ENCODE results near the gene FCGR3A. TPM values are rescaled to one million over a fixed set of nuclear protein-coding genes. Genes with fewer than 3 reads are reported as not detected.
"Not testable (repeated sequence)": the region's sequence is repeated elsewhere in the genome, so short reads cannot be mapped to it uniquely, and the experiment has no call there.

Gene FCGR3A
- total RNA-seq, 1 donor from 2014 or later, result 31.4 TPM

DNA sequence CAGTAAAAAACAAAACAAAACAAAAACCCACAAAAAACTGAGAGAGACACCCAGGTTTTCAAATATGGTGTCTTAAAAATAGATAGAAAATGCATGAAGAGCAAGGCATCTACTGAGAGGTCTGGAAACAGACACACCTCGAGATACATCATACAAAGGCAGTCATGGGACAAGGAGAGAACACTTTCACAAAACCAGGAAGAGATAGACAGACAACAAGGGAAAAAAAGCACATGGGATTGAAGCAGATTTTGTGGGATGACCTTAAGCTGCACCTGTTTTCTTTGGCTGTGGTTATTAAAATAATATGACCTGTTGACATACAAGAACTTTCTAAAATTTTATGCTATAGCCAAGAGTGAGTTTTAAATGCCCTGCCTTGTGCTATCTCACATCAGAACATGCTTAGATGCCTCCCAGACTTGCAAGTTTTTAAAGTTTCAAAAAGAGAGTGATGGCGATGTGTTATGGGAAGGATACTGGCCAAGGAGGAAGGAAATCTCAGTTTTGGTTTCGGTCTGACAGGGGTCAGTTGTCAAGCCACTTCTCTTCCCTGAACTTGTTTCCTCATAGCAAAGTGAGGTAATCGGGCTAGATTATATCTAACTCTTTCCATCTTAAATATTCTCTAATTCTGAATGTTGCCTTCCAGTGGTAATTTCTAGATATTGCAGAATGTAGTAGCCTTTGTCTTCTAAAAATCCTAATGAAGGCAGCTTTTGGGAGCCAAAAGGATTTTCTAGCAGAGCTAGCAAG is 11.5 kb upstream of the FCGR3A start:
- ATAC-seq, result peak; percentile 79
- intact Hi-C loops (cut with DNase I), result loop anchor here (10.0 kb wide), 1 partner anchor 184 kb away; the partner anchor contains the start of gene DUSP12
- DNase-seq (ENCODE audit: missing footprints), result not testable (repeated sequence)

DNA sequence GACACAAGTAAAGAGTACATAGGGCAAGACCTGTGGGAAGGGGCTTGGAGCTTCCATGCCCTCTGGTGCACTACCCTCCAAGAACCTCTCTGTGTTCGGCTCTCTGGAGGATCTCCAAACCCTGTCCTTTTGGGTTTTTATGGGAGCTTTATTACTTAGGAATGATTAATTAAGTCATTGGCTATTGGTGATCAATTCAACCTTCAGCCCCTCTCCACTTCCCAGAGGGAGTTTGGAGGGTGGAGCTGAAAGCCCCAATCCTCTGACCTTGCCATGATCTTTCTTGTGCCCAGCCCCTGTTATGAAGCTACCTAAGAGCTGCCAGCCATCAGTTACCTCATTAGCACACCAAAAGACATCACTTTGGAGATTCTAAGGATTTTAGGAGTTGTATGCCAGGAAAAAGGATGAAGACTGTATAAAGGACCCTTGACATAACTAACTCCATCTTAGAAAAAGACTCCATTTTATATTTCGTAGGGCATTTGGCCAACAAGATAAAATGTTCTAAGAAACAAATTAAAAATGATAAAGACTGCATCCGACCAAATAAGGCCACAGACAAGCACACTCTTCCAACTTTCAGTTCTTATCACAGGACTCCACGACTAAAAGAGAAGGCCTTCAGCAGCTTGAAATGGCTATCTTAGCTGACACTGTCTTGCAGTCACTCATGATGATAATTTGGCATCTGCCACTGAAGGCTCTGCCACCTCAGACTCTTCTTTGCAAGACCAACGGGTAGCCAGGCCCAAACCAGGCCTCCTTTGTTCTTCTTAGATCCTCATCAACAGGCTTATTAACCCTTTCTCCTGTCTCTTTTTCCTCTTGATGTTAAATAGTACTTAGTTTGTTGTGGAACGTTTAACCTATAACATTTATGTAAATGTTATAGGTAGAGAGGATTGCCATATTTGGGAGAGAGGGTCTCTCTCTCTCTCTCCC is 8.2 kb upstream of the FCGR3A start:
- intact Hi-C loops (cut with DNase I); ATAC-seq; DNase-seq (ENCODE audit: missing footprints): not testable (repeated sequence)

DNA sequence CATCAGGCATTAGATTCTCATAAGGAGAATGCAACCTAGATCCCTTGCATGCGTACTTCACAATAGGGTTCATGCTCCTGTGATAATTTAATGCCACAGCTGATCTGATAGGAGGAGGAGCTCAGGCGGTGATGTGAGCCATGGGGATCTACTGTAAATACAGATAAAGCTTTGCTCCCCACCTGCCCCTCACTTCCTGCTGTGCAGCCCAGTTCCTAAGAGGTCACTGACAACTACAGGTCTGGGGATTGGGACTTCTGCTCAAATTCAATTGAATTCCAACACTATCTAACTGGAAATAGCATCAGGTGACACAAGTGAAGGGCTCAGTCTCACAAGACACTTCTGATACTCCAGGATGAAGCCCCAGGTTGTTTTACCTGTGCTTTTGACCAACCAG is 7.4 kb upstream of the FCGR3A start:
- DNase-seq (ENCODE audit: missing footprints); intact Hi-C loops (cut with DNase I); ATAC-seq: not testable (repeated sequence)

DNA sequence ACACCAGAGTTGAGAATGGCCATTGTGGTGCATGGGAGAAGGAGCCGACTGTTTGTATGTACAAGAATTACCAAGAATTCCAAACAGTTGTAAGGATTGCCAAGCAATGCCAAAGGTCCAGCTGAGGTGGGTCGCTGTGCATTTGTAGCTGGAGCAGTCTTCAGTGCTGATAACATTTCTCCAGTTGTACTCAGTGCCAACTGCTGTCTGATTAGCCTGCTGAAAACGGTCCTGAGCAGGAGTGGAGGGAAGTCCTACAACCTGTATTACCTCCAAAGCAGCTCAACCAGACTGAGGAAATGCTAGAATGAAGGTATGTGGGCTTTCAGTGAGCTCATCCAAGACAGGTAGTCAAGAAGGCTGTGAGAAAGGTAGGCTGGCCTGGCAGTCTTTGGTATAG is 6.5 kb upstream of the FCGR3A start:
- intact Hi-C loops (cut with DNase I); ATAC-seq: not testable (repeated sequence)

DNA sequence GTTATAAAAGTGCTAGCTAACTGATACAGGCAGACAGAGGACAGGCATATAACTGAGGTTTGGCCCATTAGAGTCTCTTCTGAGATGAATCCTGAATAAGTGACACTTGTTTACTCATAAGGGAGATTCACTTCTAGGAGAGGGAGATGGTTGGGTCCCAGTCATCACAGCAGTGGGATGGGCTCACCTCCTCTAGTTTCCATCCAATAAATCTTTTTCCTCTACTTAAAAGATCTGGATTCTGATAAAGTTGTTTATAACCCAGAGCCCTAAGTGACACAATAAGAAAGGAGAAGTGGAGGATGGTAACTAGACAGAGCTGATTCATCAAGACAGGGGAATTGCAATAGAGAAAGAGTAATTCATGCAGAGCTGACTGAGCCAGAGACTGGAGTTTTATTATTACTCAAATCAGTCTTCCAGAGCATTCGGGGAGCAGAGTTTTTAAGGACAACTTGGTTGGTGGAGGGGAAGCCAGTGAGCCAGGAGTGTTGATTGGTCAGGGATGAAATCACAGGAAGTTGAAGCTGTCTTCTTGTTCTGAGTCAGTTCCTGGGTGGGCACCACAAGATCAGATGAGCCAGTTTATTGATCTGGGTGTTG is 5.3 kb upstream of the FCGR3A start:
- DNase-seq (ENCODE audit: missing footprints), result not testable (repeated sequence)

More for the DNA sequence above, 6.5 kb upstream of the FCGR3A start:
- not testable (repeated sequence) for DNase-seq (ENCODE audit: missing footprints)

DNA sequence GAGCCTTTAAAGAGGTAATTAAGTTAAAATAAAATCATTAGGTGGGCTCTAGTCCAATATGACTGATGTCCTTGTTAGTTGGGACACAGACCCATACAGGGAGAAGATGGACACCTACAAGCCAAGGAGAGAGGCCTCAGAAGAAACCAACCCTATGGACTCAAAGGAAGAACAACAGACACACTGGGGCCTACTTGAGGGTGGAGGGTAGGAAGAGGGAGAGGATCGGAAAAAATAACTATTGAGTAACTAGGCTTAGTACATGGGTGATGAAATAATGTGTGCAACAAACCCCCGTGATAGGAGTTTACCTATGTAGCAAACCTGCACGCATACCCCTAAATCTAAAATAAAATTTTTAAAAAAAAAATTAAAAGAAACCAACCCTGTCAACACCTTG is 4.7 kb upstream of the FCGR3A start:
- intact Hi-C loops (cut with DNase I); DNase-seq (ENCODE audit: missing footprints): not testable (repeated sequence)
- peak; percentile 51 for ATAC-seq

More for the DNA sequence above, 5.3 kb upstream of the FCGR3A start:
- intact Hi-C loops (cut with DNase I), result not testable (repeated sequence)
- ATAC-seq, result peak; percentile 74

DNA sequence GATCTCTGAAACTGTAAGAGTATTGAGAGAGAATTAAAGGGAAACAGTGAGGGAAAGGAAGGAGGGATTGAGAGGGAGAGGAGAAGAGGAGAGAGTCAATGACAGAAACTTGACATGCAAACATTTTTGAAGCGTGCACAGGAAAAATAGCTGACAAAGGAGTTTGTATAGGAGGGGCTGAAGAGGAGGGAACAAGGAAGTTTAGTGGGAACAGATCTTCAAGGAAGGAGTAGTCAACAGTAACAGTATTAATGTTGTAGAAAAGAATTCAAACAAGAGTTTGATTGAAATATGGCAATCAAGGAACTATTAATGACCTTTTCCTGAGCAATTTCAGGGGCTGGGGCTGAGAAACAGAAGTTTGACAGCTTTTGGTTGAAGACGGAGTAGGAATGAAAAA is 4.0 kb upstream of the FCGR3A start:
- intact Hi-C loops (cut with DNase I); ATAC-seq: not testable (repeated sequence)

DNA sequence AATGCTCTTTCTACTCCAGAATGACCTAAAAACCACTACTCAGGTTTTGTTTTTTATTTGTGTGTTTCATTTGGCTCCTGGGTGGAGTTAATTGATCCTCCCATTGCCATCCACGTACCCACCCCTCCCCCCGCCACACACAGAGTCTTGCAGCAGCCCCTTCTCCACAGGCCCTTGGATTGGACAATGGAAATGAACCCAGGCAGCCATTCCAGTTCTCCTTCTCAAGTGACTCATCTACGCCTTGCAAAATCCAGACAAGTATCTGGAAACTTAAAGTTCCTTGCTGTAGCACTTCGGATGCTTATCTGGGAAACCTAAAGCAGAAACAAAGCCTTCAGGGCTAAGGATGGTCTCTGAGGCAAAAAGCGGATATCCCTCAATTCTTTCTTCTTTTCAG is 1.3 kb upstream of the FCGR3A start:
- ATAC-seq; DNase-seq (ENCODE audit: missing footprints); intact Hi-C loops (cut with DNase I): not testable (repeated sequence)

More for the DNA sequence above, 4.0 kb upstream of the FCGR3A start:
- DNase-seq (ENCODE audit: missing footprints), result not testable (repeated sequence)

DNA sequence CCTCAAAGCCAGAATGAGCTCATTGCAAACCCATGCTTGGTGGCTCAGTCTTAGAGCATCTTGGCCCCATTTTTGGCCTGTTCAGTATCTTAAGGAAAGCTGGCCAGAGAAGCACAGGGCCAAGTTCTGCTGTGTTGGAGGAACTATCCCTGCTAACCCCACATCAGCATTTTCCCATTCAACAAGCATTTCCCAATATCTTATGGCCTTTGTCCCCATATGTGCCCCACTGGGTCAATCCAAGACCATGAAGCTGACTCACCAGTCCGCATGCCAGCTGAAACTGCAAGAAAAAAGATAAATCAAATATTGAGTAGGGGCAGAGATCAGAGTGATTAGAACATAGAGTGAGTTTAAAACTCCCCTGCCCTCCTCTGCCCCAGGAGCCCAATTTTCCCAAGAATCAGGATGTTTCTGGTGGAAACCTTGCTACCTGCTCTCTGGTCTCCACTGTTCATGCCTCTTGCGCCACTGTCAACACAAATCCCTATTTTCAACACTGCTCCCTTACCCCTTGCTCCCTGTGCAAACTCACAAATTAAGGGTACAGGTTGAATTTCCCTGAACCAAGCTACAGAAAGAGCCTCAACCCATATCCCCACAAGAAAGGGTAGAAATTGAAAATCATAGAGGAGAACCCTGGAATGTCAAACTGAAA is 740 bp downstream of the FCGR3A start:
- intact Hi-C loops (cut with DNase I); DNase-seq (ENCODE audit: missing footprints): not testable (repeated sequence)
- peak; percentile 65 for ATAC-seq

DNA sequence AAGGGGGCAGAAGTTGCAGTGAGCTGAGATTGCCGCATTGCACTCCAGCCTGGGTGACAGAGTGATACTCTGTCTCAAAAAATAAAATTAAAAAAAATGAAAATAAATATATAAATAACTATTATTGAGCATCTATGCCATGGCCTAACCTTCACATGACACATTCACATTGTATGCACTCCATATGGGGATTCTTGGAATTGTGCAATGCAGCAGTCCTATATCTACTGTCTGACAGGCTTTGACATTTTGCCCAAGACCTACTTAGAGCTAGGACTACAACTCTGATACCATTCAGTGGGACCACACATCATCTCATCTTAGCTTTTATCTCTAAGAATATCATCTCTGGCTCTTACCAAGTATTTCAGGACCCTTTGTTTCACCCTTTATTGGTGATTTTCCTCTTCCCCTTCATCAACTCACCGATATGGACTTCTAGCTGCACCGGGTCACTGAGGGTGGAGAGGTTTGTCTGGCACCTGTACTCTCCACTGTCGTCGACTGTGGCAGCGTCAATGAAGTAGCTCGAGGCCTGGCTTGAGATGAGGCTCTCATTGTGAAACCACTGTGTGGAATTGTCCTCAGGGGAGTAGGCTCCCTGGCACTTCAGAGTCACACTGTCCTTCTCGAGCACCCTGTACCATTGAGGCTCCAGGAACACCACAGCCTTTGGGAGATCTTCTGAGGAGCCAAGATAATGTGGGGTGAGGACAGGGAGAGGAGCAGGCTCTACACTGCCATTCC is 1.4 kb downstream of the FCGR3A start:
- intact Hi-C loops (cut with DNase I); DNase-seq (ENCODE audit: missing footprints): not testable (repeated sequence)
- peak; percentile 34 for ATAC-seq

DNA sequence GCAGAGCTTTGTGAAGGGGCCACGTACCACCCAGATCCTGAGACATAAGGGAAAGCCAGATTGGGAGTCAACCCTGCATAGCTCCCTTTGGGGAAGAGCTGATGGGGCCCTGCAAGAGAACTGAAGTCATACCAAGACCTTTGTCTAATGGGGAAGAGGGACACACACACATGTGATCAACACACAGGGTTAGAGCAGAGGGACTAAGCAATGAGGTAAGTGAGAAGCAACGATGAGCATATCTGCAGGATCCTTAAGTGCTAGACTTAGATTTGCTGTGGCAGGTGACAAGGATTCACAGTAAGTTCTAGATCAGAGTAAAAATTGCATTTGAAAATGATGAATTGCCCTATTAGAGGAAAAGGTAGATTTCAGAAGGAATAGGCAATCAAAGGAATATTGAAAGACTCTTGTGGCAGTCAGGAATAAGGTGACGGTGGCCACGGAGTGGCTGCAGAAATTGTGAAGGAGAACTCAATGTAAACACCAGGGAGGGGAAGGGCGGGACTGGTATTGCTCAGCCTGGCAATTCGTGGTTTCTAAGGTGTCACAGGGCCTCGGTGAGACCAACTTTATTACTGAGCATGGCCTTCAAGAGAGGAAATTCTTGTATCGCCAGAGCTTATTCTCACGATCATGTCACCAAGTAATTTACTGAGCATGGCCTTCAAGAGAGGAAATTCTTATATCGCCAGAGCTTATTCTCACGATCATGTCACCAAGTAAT is 4.5 kb downstream of the FCGR3A start:
- DNase-seq (ENCODE audit: missing footprints); ATAC-seq: not testable (repeated sequence)

DNA sequence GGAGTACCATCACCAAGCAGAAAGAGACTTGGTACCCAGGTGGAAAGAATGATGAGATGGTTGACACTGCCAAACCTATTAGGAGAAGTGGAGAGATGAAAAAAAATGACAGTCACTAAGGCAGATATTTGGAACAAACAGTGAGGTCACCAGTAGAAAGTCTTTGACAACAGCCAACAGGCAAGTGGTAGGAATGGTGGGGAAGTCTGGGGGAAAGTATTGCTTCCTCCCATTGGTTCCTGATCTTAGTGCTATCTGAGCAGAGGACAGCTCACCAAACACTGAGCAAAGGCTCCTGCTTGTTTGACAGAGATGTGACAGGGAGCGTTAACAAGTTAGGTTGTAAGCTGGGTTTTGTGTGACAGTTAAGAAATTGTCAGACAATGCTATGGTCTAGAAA is 6.5 kb downstream of the FCGR3A start:
- intact Hi-C loops (cut with DNase I); DNase-seq (ENCODE audit: missing footprints); ATAC-seq: not testable (repeated sequence)

More for the DNA sequence above, 4.5 kb downstream of the FCGR3A start:
- intact Hi-C loops (cut with DNase I), result not testable (repeated sequence)

DNA sequence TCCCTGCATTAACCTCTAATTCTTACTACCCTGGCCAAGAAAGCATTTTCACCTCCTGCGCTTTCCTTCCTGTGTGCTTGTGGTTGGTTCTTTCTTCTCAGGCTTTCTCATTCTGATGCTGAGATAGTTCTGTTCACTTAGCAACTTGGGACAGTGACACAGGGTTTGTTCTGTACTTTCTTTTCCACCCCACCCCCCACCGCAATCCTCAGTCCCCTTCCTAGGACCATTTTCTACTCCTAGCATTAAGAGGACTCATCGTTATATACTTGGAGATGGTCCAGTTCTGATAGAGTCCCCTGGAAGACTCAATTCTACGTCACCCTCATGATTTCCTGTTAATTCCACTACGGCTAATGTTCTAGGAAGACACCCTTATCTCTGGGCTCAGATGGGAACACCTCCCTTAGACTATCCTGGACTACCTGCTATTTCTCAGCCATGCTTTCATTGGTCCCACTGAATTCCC is 7.5 kb downstream of the FCGR3A start:
- intact Hi-C loops (cut with DNase I); ATAC-seq; DNase-seq (ENCODE audit: missing footprints): not testable (repeated sequence)

DNA sequence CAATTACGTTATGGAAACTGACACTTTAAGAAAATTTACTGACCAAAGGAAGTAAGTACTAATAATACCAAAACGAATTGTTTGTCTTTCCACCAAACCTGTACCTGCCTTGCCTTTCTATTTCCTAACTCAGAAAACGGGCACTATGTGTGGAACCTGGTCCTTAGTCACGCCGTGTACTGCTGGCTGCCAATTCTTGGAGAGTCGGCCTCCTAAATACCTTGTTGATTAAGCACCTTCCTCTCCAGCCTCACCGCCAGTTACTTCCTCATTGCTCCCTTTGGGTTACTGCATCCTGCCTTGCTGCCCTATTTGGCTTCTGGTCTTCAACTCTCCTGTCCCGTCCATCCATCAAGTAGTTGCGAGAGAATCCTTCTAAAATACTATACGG is 9.1 kb downstream of the FCGR3A start:
- intact Hi-C loops (cut with DNase I); DNase-seq (ENCODE audit: missing footprints): not testable (repeated sequence)
- ATAC-seq, result peak; percentile 32

DNA sequence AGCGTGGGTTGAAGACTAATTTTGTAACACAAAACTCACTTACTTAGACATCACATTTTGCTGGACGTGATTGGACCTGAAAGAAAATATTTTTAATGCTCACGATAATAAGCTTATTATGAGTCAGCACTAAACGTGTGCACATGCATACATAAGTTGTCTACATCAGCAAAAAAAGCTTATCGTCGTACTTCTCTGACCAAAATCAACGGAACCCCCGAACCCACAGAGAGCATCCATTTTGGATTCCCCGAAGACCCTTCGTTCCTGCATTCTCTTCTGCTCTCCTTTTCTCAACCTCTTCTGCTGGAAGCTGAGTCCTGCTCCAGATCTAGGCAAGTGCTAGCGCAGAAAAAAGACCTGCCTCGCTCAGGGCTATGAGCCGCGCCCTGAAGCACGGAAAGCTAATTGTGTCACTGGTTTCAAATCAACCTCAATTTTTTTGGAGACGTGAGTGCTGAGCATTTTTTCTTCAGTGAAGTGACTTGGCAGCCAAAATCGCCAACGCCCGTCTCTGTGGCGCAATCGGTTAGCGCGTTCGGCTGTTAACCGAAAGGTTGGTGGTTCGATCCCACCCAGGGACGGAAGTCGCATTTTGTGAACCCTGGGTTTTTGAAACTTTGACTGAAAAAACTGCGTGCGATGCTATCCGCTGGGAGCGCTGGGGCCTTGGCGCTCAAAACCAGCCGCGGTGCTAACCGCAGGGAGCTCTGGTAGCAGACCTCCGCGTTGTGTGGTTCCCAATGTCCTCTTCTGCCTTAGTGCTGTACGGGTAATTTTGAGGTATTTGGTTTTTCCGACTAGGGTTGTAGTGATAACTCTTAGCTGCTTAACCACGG is 9.7 kb downstream of the FCGR3A start:
- intact Hi-C loops (cut with DNase I), result loop anchor here (10.0 kb wide), 1 partner anchor 145 kb away; no protein-coding TSS in a partner anchor
- DNase-seq (ENCODE audit: missing footprints) (peak; percentile 85), ATAC-seq (peak; percentile 78)

All from Right ventricle myocardium inferior (tissue), 1 donor.